AG04450 (cell line): ENCODE measurements around the gene PLIN1. TPM values are rescaled to one million over a fixed set of nuclear protein-coding genes. Genes with fewer than 3 reads are reported as not detected.
"Not testable (repeated sequence)": the region's sequence is repeated elsewhere in the genome, so short reads cannot be mapped to it uniquely, and the experiment has no call there.

ENCODE experiments used
- CTCF ChIA-PET: fragments of 300-600, 350-600 bp; formaldehyde crosslinking; extraction: SDS; loops from one replicate; lab custom pipeline; 2022; ENCODE audit warnings: antibody characterized with exemption, inconsistent platforms; lab: Charles Lee
- POLR2A ChIA-PET: fragments of 350-600 bp; formaldehyde crosslinking; extraction: SDS; loops from one replicate; lab custom pipeline; 2021; ENCODE audit warnings: antibody characterized with exemption, inconsistent platforms; lab: Yijun Ruan, JAX
- DNase-seq: peaks from one replicate; pipeline ENCODE4 v3.0.0-alpha.2; 2011; ENCODE audit warnings: low read depth, low spot score
- H3K27ac ChIP-seq: one replicate; pipeline ENCODE4 v1.5.1; 2012; ENCODE audit warnings: low read depth, low read length, control low read depth
- H3K27me3 ChIP-seq: one replicate; pipeline ENCODE4 v1.6.0; 2012; ENCODE audit warnings: low read length; ENCODE audit not compliant: control insufficient read depth, insufficient read depth
- H3K4me3 ChIP-seq: 2 replicates; pipeline ENCODE4 v1.5.1; 2011; ENCODE audit warnings: mild to moderate bottlenecking, low read depth, low read length, control low read depth
- H3K9me3 ChIP-seq: 2 replicates; pipeline ENCODE4 v1.5.1; 2012; ENCODE audit warnings: low read length; ENCODE audit not compliant: control insufficient read depth, insufficient read depth
- polyA plus RNA-seq: library from polyadenylated mRNA; depleted of rRNA; stranded (reverse); fragments of >200 nt; gene quantifications from 2 replicates; pipeline ENCODE4 v1.2.3, GENCODE V29; 2011
- TF ChIP-seq, protein P1 (sequence below): IDR thresholded peaks from 2 replicates; pipeline ENCODE4 v1.5.1; 2011; ENCODE audit warnings: low read depth, low read length, control low read depth, inconsistent platforms

The PLIN1 gene
- polyA plus RNA-seq, 1 experiment = 0.05 TPM

DNA sequence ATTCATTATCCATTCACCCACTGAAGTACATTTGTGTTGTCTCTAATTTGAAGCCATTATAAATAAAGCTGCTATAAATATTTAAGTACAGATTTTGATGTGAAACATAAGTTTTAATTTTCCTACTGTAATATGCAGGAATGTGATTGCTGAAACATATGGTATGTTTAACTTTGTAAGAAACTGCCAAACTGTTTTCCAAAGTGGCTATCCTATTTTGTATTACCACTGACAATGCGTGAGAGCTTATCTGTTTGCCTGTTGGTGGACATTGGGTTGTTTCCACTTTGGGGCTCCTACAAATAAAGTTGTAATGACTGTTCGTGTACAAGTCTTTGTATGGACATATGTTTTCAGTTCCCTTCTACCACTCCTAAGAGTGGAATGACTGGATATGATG, 13.9 kb upstream of the PLIN1 start:
- Histone ChIP-seq H3K9me3 (peaks cover 4% of the 10 kb centered on the region; the same call in 1 of the 2 replicates), H3K27ac (no peak overlapping the region), H3K27me3 (peaks cover 5% of the 10 kb centered on the region), H3K4me3 (no peak overlapping the region)
- no peak for DNase-seq
- CTCF ChIA-PET = no interaction called here
- TF ChIP-seq, protein P1, sequence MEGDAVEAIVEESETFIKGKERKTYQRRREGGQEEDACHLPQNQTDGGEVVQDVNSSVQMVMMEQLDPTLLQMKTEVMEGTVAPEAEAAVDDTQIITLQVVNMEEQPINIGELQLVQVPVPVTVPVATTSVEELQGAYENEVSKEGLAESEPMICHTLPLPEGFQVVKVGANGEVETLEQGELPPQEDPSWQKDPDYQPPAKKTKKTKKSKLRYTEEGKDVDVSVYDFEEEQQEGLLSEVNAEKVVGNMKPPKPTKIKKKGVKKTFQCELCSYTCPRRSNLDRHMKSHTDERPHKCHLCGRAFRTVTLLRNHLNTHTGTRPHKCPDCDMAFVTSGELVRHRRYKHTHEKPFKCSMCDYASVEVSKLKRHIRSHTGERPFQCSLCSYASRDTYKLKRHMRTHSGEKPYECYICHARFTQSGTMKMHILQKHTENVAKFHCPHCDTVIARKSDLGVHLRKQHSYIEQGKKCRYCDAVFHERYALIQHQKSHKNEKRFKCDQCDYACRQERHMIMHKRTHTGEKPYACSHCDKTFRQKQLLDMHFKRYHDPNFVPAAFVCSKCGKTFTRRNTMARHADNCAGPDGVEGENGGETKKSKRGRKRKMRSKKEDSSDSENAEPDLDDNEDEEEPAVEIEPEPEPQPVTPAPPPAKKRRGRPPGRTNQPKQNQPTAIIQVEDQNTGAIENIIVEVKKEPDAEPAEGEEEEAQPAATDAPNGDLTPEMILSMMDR = no peak
- POLR2A ChIA-PET = no interaction called here

DNA sequence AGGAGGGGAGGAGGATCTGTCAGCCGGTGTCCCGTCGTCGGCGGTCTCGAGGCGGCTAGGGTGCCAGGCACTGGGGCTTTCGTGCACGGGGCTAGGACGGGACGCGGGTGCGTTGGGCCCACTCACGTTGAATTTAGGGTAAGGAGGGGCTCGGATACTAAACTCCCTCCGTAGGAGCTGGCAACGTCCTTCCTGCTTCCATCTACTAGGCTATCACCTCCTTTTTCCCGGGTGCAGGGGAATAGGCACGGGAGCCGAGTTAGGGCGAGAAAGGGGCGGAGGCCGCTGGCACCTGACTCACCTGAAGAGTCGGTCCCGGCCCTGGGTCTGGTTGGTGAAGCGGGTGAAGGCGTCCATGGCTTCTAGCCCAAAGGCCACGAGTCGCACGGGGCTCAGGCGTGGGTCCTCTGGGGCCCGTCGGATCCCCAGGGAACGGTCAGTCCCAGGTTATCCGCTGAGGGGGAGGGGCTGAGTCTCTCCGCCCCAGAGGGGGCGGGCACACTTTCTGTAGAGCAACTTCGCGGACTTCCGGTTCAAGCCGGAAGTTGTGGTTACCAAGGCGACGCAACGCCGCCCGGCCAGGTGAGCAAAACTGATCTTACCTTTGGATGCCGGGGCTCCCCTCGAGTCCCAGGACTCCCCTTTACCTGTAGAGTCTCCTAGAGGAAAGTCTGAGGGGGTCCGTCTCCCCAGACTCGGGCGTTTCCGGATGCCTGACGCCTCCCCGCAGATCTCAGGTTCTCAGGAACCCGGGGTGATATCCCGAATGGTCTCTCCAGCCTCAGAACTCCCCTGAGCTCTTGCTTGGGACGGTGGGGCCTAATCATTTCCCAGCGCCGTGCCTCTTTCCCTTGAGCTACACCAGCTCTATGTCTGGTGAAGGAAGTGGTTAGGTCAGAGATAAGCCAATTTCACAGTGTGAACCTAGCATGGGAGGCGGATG, 11.4 kb upstream of the PLIN1 start, which contains the start of the genes PEX11A and WDR93:
Gene PEX11A (minus strand): TSS at position 479 of the 943 bp plus-strand sequence. CDS start 122 bp downstream, at position 357.
Gene WDR93 (plus strand): TSS at position 536 of the 943 bp plus-strand sequence. CDS start 10,936 bp downstream, outside the sequence.
- peaks cover 4% of the 10 kb centered on the region; the same call in 1 of the 2 replicates for H3K9me3 ChIP-seq
- POLR2A ChIA-PET = interaction anchor here (0.6 kb wide), 1 partner anchor 33 kb away, joined by 3 read pairs; no protein-coding TSS in a partner anchor
- TF ChIP-seq, protein P1 = no peak
- H3K27me3 ChIP-seq = peaks cover 3% of the 10 kb centered on the region
- CTCF ChIA-PET = no interaction called here
- H3K4me3 ChIP-seq = peak within 1 kb of the TSS; percentile 94
- DNase-seq = peak; percentile 10
- no peak within 1 kb of the TSS for H3K27ac ChIP-seq

DNA sequence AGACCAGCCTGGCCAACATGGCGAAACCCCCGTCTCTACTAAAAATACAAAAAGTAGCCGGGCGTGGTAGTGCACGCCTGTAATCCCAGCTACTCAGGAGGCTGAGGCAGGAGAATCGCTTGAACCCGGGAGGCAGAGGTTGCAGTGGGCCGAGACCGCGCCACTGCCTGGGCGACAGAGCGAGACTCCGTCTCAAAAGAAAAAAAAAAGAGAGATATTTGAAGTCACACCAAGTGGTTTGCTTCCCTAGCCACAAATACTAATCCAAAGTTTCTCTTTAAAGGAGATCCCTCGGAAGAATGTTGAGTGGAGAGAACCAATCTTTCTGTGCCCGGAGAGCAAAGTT, 10.7 kb upstream of the PLIN1 start:
- POLR2A ChIA-PET, H3K9me3 ChIP-seq, H3K27me3 ChIP-seq, H3K27ac ChIP-seq, DNase-seq: not testable (repeated sequence)
- H3K4me3 ChIP-seq = peak overlapping the region; percentile 94
- CTCF ChIA-PET = interaction anchor here (0.5 kb wide), 1 partner anchor 347 kb away, joined by 3 read pairs; no protein-coding TSS in a partner anchor

DNA sequence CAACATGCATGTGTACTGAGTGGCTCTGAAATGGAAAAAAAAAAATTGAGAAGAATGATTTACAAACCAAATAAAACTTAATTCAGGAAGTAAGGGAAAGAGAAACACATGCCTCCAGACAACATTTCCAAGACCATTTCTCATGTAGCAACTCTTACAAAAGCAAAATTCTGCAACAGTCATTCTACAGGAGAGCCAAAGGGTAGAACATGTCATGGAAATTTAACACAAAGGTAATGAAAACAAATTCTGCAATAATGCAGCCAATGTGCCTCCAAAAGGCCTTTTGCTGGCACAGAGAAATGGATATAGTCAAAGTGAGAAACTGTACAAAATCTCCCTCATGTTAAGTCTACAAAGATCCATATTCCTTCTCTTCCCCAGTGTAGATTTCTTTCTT, 7.4 kb upstream of the PLIN1 start:
- TF ChIP-seq, protein P1 = no peak
- peaks cover 4% of the 10 kb centered on the region; the same call in 1 of the 2 replicates for H3K9me3 ChIP-seq
- POLR2A ChIA-PET = no interaction called here
- H3K27me3 ChIP-seq = no peaks in the 10 kb centered on the region
- CTCF ChIA-PET = no interaction called here
- DNase-seq = no peak
- H3K4me3 ChIP-seq = no peak overlapping the region
- H3K27ac ChIP-seq = no peak overlapping the region

DNA sequence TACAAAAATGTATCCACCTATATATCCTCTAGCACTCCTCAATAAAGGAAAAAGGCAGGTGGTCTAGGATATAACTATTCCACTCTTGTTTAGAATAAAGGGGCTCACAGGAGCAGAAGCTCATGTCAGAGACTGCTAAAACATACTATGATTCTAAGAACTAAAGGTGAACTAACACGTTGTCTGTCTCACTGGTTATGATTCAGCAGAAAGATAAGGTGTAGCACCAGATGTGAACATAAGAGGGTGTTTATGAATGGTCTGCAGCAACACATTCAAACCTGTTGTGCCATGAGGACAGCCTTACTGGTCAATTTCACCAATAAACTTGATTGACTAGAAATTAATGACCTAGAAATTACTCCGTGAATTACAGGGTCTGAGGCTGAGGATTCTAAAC, 6.8 kb upstream of the PLIN1 start:
- Histone ChIP-seq H3K9me3 (peaks cover 4% of the 10 kb centered on the region; the same call in 1 of the 2 replicates), H3K27ac (no peak overlapping the region), H3K27me3 (no peaks in the 10 kb centered on the region), H3K4me3 (no peak overlapping the region)
- CTCF ChIA-PET = no interaction called here
- POLR2A ChIA-PET = no interaction called here
- no peak for DNase-seq
- TF ChIP-seq, protein P1 = no peak
